Left forelimb (tissue), 1 donor: ENCODE data around the gene CTPS2.

Experiments used
- DNase-seq: peaks from one replicate; pipeline ENCODE4 v3.0.0-alpha.2; 2018; ENCODE audit warnings: low spot score

CTPS2 gene

GRCh38 chrX:16558489-16558888, 154.0 kb downstream of the CTPS2 start:
- no peak for DNase-seq

- DNase-seq = no peak
These were observed 159.9 kb downstream of the CTPS2 start for GRCh38 chrX:16552546-16552945.

GRCh38 chrX:16547644-16548043, 164.8 kb downstream of the CTPS2 start:
- no peak for DNase-seq

- no peak for DNase-seq
These were observed 167.5 kb downstream of the CTPS2 start for GRCh38 chrX:16544969-16545368.
